ENCODE measurements around the gene CCDC177.

CCDC177 gene

DNA sequence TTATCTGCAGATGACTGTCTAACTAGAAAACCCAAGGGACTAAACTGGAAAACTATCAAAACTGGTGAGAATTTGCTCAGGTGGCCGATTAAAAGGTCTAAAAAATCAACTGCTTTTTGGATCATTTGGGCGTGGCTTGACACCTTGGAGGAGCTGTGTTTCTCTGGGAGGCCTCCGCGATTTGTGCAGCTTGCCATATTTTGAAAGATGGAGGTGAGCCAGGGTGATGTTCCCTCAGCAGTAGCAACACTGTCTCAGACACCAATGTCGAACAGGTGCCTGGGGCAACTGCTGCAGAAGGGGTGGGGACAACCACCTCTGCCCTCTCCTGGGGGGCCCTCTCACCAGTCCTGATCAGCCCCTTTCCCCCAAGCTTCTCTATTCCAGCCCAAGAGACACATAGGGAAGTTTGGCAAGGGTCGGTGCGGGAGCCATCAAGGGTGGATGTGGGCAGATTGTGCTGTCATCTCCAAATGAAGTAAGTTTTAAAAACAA, 3.8 kb downstream of the CCDC177 start:
- Histone ChIP-seq H3K27me3 (ENCODE audit: low read depth) (peaks cover 64% of the 10 kb centered on the region), H3K4me1 (peaks cover 9% of the 10 kb centered on the region; the same call in 1 of the 2 replicates), H3K9me3 (no peaks in the 10 kb centered on the region), H3K4me3 (no peak overlapping the region), H3K36me3 (replicated peaks) (no peaks in the 10 kb centered on the region)
- DNase-seq (ENCODE audit: low spot score in 2 of 2): no peak
- in situ Hi-C loops (cut with MboI; ENCODE audit: low sequenced_read_pairs): no loop called here

DNA sequence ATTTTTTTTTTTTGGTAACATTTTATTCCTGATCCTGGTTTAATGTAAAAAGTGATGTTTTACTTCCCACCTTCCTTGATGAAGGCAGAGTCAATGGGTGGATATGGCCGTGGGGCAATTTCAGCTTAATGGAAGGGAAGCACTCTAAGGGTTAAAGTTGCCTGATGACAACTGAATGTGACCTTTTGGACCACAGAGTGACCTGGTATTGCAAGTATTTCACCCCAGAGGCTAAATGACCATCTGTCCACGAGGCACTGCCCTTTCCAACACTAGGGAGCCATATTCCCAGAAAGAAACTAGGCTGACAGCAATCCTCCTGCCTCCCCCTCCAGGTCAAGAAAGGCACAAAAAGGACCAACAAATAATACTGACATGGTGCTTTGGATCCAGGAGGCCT, 4.8 kb downstream of the CCDC177 start:
- peaks cover 63% of the 10 kb centered on the region for H3K27me3 ChIP-seq (ENCODE audit: low read depth)
- no peak for DNase-seq (ENCODE audit: low spot score in 2 of 2)

DNA sequence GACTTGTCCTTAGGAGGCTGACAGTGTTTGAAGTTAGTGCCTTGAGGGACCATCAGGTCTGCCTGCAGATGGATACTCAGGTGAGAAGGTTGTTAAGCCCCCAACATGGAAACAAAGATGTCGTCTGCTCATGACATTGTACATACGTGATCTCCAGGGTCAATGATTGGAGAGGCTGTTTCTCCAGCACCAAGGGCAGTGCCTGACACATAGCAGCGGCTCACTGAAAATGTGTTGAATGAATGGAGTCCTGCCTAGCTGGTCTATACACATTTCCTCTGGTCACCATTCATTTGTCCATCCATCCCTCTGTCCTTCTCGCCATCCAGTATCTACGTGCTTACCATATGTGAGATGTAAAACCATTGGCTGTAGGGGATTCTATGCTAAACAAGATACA, 7.1 kb downstream of the CCDC177 start:
- in situ Hi-C loops (cut with MboI; ENCODE audit: low sequenced_read_pairs): no loop called here
- H3K4me3 ChIP-seq: no peak overlapping the region
- H3K9me3 ChIP-seq: no peaks in the 10 kb centered on the region
- no peak for DNase-seq (ENCODE audit: low spot score in 2 of 2)
- no peaks in the 10 kb centered on the region; the same call in 1 of the 2 replicates for H3K4me1 ChIP-seq
- no peaks in the 10 kb centered on the region for H3K36me3 ChIP-seq (replicated peaks)
- H3K27me3 ChIP-seq (ENCODE audit: low read depth): peaks cover 59% of the 10 kb centered on the region

More for the DNA sequence above, 4.8 kb downstream of the CCDC177 start:
- in situ Hi-C loops (cut with MboI; ENCODE audit: low sequenced_read_pairs): no loop called here
- no peaks in the 10 kb centered on the region for H3K9me3 ChIP-seq
- no peak overlapping the region for H3K4me3 ChIP-seq
- H3K36me3 ChIP-seq (replicated peaks): no peaks in the 10 kb centered on the region
- peaks cover 9% of the 10 kb centered on the region; the same call in 1 of the 2 replicates for H3K4me1 ChIP-seq

DNA sequence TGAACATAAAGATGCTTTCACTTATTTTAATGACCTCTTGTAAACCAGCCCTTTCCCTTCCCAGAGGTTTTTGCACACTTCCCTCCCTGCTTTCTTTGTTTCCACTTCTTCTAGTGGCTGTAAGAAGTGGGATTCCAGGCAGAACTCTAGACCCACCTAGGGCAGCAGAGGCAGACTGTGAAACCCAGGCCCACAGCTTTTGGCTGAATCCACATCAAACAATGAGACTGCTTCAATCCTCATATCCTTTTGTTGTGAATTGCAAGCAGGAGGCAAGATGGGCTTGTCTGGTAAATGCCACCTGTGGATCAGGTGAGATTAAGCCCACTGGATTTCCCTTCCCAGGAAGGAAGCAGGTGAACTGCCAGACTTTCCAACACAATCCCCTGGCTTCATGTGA, 12.8 kb downstream of the CCDC177 start:
- Histone ChIP-seq H3K4me1 (no peaks in the 10 kb centered on the region), H3K27me3 (ENCODE audit: low read depth) (peaks cover 30% of the 10 kb centered on the region), H3K9me3 (no peaks in the 10 kb centered on the region), H3K4me3 (no peak overlapping the region), H3K36me3 (replicated peaks) (no peaks in the 10 kb centered on the region)
- no peak for DNase-seq (ENCODE audit: low spot score in 2 of 2)
- in situ Hi-C loops (cut with MboI; ENCODE audit: low sequenced_read_pairs): no loop called here

DNA sequence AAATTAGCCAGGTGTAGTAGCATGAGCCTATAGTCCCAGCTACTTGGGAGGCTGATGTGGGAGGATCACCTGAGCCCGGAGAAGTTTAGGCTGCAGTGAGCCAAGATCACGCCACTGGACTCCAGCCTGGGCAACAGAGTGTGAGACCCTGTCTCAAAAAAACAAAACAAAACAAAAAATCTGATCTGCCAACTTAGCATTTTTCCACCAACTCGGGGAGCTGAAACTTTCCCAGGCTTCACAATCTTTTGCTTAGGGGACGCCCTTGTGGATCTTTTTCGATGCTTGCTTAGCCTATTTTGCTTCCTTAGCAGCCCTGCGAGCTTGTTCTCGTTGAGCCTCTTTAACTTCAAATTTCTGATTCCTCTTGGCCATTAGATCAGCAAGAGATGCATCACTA, 13.8 kb downstream of the CCDC177 start:
- in situ Hi-C loops (cut with MboI; ENCODE audit: low sequenced_read_pairs): no loop called here
- DNase-seq (ENCODE audit: low spot score in 2 of 2): no peak
- Histone ChIP-seq H3K4me3 (no peak overlapping the region), H3K9me3 (no peaks in the 10 kb centered on the region), H3K4me1 (no peaks in the 10 kb centered on the region), H3K36me3 (replicated peaks) (no peaks in the 10 kb centered on the region), H3K27me3 (ENCODE audit: low read depth) (peaks cover 23% of the 10 kb centered on the region; the same call in 1 of the 2 replicates)

DNA sequence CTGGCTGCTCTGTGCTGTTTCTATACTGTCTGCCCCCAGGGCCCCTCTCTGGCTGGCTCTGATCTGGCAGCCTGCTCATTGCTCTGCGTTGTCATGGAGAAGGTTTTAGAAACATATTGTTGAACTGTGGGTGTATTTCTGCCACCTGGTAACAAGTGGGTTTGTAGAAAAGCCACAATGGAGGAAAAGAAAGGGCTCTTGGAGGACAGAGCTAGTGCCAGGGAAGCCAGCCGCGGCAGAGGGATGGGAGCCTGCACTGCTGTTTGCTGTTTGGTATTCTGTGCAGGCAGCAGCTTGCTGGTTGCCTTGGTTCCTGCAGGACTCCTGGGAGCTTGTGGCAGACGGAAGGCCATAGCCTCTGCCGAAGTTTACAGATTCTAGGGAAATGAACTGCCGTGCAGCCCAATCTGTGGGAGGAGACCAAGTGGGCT, 15.1 kb downstream of the CCDC177 start:
- DNase-seq (ENCODE audit: low spot score in 2 of 2): no peak
- H3K4me3 ChIP-seq: no peak overlapping the region
- in situ Hi-C loops (cut with MboI; ENCODE audit: low sequenced_read_pairs): no loop called here
- H3K27me3 ChIP-seq (ENCODE audit: low read depth): peaks cover 19% of the 10 kb centered on the region; the same call in 1 of the 2 replicates
- no peaks in the 10 kb centered on the region for H3K4me1 ChIP-seq
- H3K36me3 ChIP-seq (replicated peaks): no peaks in the 10 kb centered on the region
- H3K9me3 ChIP-seq: no peaks in the 10 kb centered on the region

DNA sequence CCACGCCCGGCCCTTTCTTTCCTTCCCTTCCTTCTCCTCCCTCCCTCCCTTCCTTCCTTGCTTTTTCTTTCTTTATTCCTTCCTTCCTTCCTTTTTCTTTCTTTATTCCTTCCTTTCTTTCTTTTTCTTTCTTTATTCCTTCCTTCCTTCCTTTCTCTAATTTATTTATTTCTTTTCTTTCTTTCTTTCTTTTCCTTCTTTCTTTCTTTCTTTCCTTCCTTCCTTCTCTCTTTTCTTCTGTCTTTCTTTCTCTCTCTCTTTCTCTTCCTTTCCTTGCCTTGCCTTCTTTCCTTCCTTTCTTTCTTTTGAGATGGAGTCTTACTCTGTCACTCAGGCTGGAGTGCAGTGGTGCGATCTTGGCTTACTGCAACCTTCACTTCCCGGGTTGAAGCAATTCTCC, 15.9 kb downstream of the CCDC177 start:
- Histone ChIP-seq H3K4me3 (no peak overlapping the region), H3K36me3 (replicated peaks) (no peaks in the 10 kb centered on the region), H3K27me3 (ENCODE audit: low read depth) (peaks cover 17% of the 10 kb centered on the region; the same call in 1 of the 2 replicates), H3K9me3 (no peaks in the 10 kb centered on the region), H3K4me1 (no peaks in the 10 kb centered on the region)
- no peak for DNase-seq (ENCODE audit: low spot score in 2 of 2)
- in situ Hi-C loops (cut with MboI; ENCODE audit: low sequenced_read_pairs): no loop called here

DNA sequence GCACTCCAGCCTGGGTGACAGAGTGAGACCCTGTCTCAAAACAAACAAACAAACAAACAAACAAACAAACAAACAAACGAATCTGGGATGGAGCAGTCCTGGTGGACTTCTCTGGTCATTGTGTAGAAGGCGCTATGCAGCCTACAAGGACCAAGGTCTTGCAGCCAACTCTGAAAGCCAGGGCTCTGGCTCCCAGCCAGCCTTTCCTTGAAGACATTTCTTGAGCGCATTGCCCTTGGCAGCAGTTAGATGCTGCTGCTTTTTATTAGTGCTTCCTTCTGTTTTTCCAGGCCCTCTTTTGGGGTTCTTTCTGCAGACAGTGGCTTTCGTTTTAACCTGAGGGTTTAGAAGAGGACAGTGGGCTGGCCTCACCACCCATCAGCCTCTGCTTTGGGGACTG, 20.2 kb downstream of the CCDC177 start:
- in situ Hi-C loops (cut with MboI; ENCODE audit: low sequenced_read_pairs): no loop called here
- no peak for DNase-seq (ENCODE audit: low spot score in 2 of 2)
- H3K9me3 ChIP-seq: no peaks in the 10 kb centered on the region
- no peak overlapping the region for H3K4me3 ChIP-seq
- H3K4me1 ChIP-seq: no peaks in the 10 kb centered on the region
- H3K36me3 ChIP-seq (replicated peaks): no peaks in the 10 kb centered on the region
- H3K27me3 ChIP-seq (ENCODE audit: low read depth): peaks cover 2% of the 10 kb centered on the region; the same call in 1 of the 2 replicates

DNA sequence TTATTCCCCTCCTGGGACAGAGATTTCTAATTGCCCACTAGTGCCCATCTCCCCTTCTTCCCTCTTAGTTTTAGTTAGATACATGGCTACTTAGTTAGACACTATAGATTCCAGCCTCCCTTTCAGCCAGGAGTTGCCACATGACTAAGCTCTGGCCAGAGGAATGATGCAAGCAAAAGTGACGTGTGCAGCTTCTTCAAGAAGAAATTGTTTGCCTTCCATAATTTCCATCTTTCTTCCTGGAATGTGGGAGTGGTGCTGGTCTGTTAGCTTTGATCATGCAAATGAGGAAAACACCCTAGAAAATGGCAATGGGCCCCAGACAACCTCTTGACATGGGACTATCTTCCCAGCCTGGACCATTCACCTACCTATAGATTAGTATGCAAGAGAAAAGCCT, 21.4 kb downstream of the CCDC177 start:
- H3K9me3 ChIP-seq: no peaks in the 10 kb centered on the region

DNA sequence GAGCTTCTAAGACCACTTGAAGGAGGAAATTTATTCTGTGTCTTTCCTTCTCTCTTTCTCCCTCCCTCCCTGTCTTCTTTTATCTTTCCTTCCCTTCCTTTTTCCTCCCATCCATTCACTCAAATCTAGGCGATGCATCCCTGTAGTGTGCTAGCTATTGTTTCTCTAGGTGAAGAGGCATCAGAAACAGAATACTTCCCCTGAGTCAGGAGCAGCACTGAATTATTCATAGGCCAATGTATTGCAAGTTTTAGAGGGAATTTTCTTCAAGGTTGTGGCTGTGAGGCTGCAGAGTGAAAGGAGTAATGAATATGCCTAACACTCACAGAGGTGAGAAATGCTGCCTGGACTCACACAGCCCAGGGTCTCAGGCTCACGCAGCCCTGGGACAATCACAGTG, 23.2 kb downstream of the CCDC177 start:
- Histone ChIP-seq H3K9me3 (no peaks in the 10 kb centered on the region), H3K4me1 (no peaks in the 10 kb centered on the region), H3K36me3 (replicated peaks) (no peaks in the 10 kb centered on the region), H3K4me3 (no peak overlapping the region), H3K27me3 (ENCODE audit: low read depth) (peaks cover 2% of the 10 kb centered on the region; the same call in 1 of the 2 replicates)
- DNase-seq (ENCODE audit: low spot score in 2 of 2): no peak
- in situ Hi-C loops (cut with MboI; ENCODE audit: low sequenced_read_pairs): no loop called here

More for the DNA sequence above, 21.4 kb downstream of the CCDC177 start:
- no peak overlapping the region for H3K4me3 ChIP-seq
- no peaks in the 10 kb centered on the region for H3K4me1 ChIP-seq
- no peaks in the 10 kb centered on the region for H3K36me3 ChIP-seq (replicated peaks)
- H3K27me3 ChIP-seq (ENCODE audit: low read depth): peaks cover 2% of the 10 kb centered on the region; the same call in 1 of the 2 replicates
- DNase-seq (ENCODE audit: low spot score in 2 of 2): no peak
- in situ Hi-C loops (cut with MboI; ENCODE audit: low sequenced_read_pairs): no loop called here

DNA sequence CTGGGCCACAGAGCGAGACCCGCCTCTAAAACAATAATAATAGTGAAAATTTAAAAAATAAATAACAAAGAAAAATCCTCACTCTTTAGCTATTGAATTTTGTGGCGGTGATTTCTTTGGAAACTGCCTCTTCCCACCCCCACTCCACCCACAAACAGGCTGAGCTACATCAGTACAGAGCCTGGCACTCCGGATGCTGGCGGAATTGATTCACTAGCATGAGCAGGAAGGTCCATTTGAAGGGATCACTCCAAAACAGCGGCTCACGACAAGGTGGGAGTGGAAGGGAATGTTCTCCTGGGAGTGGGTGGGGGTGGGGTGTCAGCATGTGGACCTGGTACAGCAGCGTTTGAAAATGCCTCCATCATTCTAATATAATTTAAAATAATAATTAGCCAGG, 26.1 kb downstream of the CCDC177 start:
- in situ Hi-C loops (cut with MboI; ENCODE audit: low sequenced_read_pairs): no loop called here
- Histone ChIP-seq H3K4me3 (no peak overlapping the region), H3K9me3 (no peaks in the 10 kb centered on the region), H3K27me3 (ENCODE audit: low read depth) (peaks cover 11% of the 10 kb centered on the region), H3K4me1 (no peaks in the 10 kb centered on the region), H3K36me3 (replicated peaks) (no peaks in the 10 kb centered on the region)
- DNase-seq (ENCODE audit: low spot score in 2 of 2): no peak

DNA sequence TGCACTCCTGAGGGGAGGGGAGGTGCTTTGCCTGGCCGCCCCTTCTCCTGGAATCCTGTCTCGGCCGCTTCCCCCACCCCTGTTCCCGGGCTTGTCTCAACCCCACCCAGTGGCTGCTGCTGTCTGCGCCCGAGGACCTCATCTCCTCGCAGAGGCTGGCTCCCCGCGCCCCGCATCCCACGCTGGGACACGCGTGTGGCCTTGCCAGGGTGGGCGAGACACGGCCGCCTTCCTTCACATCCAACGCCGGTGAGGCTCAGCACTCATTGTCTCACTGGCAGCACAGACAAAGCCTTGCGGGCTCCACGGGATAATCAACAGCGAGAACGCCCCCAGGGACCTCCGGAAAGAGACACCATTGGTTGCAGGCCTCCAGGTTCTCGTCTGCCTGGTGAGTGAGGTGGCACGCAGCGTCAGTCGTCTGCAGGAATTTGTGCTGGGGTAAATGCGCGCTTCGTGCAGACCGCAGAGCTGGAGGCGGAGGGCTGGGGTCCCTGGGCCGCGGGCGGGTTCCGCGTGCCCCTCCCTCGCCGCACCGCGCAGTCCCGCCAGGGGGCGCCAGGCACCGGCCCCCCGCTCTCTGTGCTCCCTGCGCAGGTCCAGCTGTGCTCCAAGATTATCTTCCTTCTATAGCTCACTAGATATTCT, 26.8 kb downstream of the CCDC177 start:
- H3K4me3 ChIP-seq: no peak overlapping the region
- peaks cover 19% of the 10 kb centered on the region for H3K27me3 ChIP-seq (ENCODE audit: low read depth)
- H3K9me3 ChIP-seq: no peaks in the 10 kb centered on the region
- in situ Hi-C loops (cut with MboI; ENCODE audit: low sequenced_read_pairs): no loop called here
- H3K36me3 ChIP-seq (replicated peaks): no peaks in the 10 kb centered on the region
- no peaks in the 10 kb centered on the region for H3K4me1 ChIP-seq
- DNase-seq (ENCODE audit: low spot score in 2 of 2): peak in 1 of 2 experiments; percentile 26

DNA sequence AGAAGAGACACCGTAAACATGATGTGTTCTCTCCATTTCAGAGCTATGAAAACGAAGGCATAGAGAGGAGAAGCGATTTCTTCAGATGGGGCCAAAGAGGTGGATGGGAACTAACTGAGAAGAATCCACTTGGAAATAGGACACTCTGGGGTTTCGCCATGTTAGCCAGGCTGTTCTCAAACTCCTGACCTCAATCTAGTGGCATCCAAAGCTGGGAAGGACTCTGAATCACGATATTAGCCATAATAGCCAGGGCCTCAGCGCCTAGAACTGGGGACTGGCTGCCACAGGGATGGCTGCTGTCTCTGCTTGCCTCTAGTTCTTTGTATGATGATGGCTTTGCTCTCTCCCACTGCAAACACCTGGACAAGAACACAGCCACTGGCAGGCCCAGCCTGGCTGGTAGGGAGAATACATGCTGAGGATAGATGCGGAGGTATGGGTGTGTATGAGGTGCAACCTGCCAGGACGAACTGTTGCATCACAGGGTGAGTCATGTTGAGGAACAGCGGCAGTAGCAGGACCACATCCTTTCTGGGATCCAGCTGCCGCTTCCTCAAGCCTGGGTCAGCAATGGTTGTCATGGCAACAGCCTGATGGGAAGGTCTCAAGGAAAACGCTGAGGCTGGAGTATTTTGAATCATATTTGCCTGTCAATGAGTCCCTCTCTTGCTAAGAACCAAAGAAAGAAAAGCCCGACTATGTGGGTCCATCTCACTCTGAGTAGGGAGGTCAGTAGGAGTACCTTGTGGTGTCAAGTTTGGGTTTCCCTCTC, 31.1 kb downstream of the CCDC177 start:
- H3K4me3 ChIP-seq: no peak overlapping the region
- peak in 1 of 2 experiments; percentile 15 for DNase-seq (ENCODE audit: low spot score in 2 of 2)
- in situ Hi-C loops (cut with MboI; ENCODE audit: low sequenced_read_pairs): no loop called here
- no peaks in the 10 kb centered on the region for H3K9me3 ChIP-seq
- no peaks in the 10 kb centered on the region for H3K4me1 ChIP-seq
- no peaks in the 10 kb centered on the region for H3K36me3 ChIP-seq (replicated peaks)
- H3K27me3 ChIP-seq (ENCODE audit: low read depth): peaks cover 20% of the 10 kb centered on the region

DNA sequence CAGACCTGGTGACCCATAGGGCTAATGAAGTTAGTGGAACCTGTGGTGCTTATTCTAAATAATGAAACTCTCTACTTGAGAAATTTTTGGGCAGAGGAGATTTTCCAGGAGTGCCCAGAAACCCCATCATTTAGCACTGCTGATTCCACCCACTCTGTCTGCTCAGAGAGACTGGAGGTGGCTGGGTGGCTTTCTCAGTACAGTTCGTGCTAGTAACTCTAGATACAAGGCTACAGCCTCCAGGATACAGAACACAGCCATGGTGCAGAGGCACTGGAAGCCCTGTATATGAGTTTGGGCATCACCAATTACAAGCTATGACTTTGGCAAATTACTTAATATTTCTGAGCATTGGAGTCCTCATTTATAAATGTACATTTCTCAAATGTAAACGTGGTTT, 32.4 kb downstream of the CCDC177 start:
- in situ Hi-C loops (cut with MboI; ENCODE audit: low sequenced_read_pairs): no loop called here
- Histone ChIP-seq H3K4me1 (no peaks in the 10 kb centered on the region), H3K9me3 (no peaks in the 10 kb centered on the region), H3K36me3 (replicated peaks) (no peaks in the 10 kb centered on the region), H3K27me3 (ENCODE audit: low read depth) (peaks cover 20% of the 10 kb centered on the region), H3K4me3 (no peak overlapping the region)
- DNase-seq (ENCODE audit: low spot score in 2 of 2): no peak

All from HAP-1 (cell line).